Thoracic aorta (tissue), 2 donors: Measurements from ENCODE around the gene MYT1. TPM values are rescaled to one million over a fixed set of nuclear protein-coding genes. Genes with fewer than 3 reads are reported as not detected.
"Not testable (repeated sequence)": the region's sequence is repeated elsewhere in the genome, so short reads cannot be mapped to it uniquely, and the experiment has no call there.

Source experiments
- ATAC-seq: fragments of 150-250 bp; one replicate; pipeline ENCODE4 v1.8.0; 2017; ENCODE audit warnings: low read depth; ENCODE audit not compliant: insufficient number of reproducible peaks, low FRiP score
- DNase-seq: peaks from one replicate; pipeline ENCODE4 v3.0.0-alpha.2; 2020; ENCODE audit warnings: low spot score
- H3K27ac ChIP-seq, 2 donors: fragments of 200-600 bp; sonication (generic); 1 replicate in 1 of 2; 2 replicates in 1 of 2; pipeline ENCODE4 v1.5.1; 2016; ENCODE audit warnings: mild to moderate bottlenecking in 2 of 2, moderate library complexity in 2 of 2
- H3K27me3 ChIP-seq: fragments of 200-600 bp; sonication (generic); replicated peaks from 2 replicates; pipeline ENCODE4 v1.6.0; 2016; ENCODE audit warnings: mild to moderate bottlenecking; ENCODE audit not compliant: insufficient read depth
- H3K36me3 ChIP-seq: fragments of 200-600 bp; sonication (generic); one replicate; pipeline ENCODE4 v1.5.1; 2016
- H3K4me1 ChIP-seq, 2 donors: fragments of 200-600 bp; sonication (generic); 1 replicate in 1 of 2; 2 replicates in 1 of 2; pipeline versions ENCODE4 v1.5.1 to v1.6.0; 2016; ENCODE audit warnings: low read depth in 2 of 2, mild to moderate bottlenecking in 1 of 2; ENCODE audit not compliant: control insufficient read depth in 1 of 2
- H3K4me3 ChIP-seq: fragments of 200-600 bp; sonication (generic); 2 replicates; pipeline ENCODE4 v1.5.1; 2016; ENCODE audit warnings: mild to moderate bottlenecking
- H3K9me3 ChIP-seq: fragments of 200-600 bp; sonication (generic); 2 replicates; pipeline ENCODE4 v1.5.1; 2016
- total RNA-seq, 2 donors: library from RNA; depleted of rRNA; stranded (reverse); fragments of >200 nt; gene quantifications; one replicate each; pipeline versions ENCODE4 v1.1.0 to v1.2.3, GENCODE V29; 2016
- TF ChIP-seq, protein P1 (sequence below): fragments of 200-600 bp; sonication (generic); IDR thresholded peaks from one replicate; pipeline ENCODE4 v1.5.1; 2019; ENCODE audit warnings: antibody characterized with exemption

The MYT1 gene
- total RNA-seq, 2 donors from 2014 or later = not detected

GRCh38 chr20:64283646-64284045 is 119.4 kb downstream of the MYT1 start:
- no peaks in the 10 kb centered on the region for H3K27me3 ChIP-seq
- TF ChIP-seq, protein P1, sequence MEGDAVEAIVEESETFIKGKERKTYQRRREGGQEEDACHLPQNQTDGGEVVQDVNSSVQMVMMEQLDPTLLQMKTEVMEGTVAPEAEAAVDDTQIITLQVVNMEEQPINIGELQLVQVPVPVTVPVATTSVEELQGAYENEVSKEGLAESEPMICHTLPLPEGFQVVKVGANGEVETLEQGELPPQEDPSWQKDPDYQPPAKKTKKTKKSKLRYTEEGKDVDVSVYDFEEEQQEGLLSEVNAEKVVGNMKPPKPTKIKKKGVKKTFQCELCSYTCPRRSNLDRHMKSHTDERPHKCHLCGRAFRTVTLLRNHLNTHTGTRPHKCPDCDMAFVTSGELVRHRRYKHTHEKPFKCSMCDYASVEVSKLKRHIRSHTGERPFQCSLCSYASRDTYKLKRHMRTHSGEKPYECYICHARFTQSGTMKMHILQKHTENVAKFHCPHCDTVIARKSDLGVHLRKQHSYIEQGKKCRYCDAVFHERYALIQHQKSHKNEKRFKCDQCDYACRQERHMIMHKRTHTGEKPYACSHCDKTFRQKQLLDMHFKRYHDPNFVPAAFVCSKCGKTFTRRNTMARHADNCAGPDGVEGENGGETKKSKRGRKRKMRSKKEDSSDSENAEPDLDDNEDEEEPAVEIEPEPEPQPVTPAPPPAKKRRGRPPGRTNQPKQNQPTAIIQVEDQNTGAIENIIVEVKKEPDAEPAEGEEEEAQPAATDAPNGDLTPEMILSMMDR = no peak
- no peaks in the 10 kb centered on the region for H3K36me3 ChIP-seq
- DNase-seq (no peak), ATAC-seq (no peak)
- no peaks in the 10 kb centered on the region for H3K4me1 ChIP-seq
- no peaks in the 10 kb centered on the region for H3K9me3 ChIP-seq
- no peak overlapping the region for H3K27ac ChIP-seq
- no peak overlapping the region for H3K4me3 ChIP-seq

- H3K4me3 ChIP-seq, H3K27me3 ChIP-seq, H3K27ac ChIP-seq, ATAC-seq, H3K36me3 ChIP-seq, H3K9me3 ChIP-seq, H3K4me1 ChIP-seq: not testable (repeated sequence)
- DNase-seq = peak; percentile 11
- TF ChIP-seq, protein P1 = peak; percentile 57
Observed at GRCh38 chr20:64285579-64286446, 121.6 kb downstream of the MYT1 start.

- H3K36me3 ChIP-seq, H3K4me1 ChIP-seq, H3K27ac ChIP-seq, DNase-seq, H3K9me3 ChIP-seq, ATAC-seq, H3K4me3 ChIP-seq, H3K27me3 ChIP-seq: not testable (repeated sequence)
Observed at GRCh38 chr20:64286447-64287263, 122.4 kb downstream of the MYT1 start.

DNA sequence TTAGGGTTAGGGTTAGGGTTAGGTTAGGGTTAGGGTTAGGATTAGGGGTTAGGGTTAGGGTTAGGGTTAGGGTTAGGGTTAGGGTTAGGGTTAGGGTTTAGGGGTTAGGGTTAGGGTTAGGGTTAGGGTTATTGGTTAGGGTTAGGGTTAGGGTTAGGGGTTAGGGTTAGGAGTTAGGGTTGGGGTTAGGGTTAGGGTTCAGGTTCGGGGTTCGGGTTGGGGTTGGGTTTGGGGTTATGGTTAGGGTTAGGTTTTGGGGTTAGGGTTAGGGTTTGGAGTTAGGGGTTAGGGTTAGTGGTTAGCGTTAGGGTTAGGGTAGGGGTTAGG is 123.0 kb downstream of the MYT1 start:
- DNase-seq, ATAC-seq, H3K36me3 ChIP-seq, H3K27ac ChIP-seq, H3K4me3 ChIP-seq, H3K9me3 ChIP-seq, H3K27me3 ChIP-seq, H3K4me1 ChIP-seq: not testable (repeated sequence)

Other genes with a start within 250 kb of the MYT1 start
- 10 to 100 TPM; 27.3 to 40.5 TPM for gene UCKL1, start 208.0 kb upstream of the MYT1 start, total RNA-seq
- gene ZNF512B, start 194.5 kb upstream of the MYT1 start, total RNA-seq = 10 to 100 TPM; 10.2 to 13.8 TPM
- 1 to 10 TPM in 1 of 2 donors, under 1 TPM in 1; 0.78 to 3.0 TPM for gene SAMD10, start 184.8 kb upstream of the MYT1 start, total RNA-seq
- gene PRPF6, start 183.3 kb upstream of the MYT1 start, total RNA-seq = 10 to 100 TPM; 51.9 to 52.9 TPM
- gene C20orf204, start 128.3 kb upstream of the MYT1 start, total RNA-seq = 1 to 10 TPM in 1 of 2 donors, under 1 TPM in 1; 0.81 to 3.2 TPM
- gene SOX18, start 114.8 kb upstream of the MYT1 start, total RNA-seq = 10 to 100 TPM in 1 of 2 donors, 1 to 10 TPM in 1; 4.2 to 15.3 TPM
- gene TCEA2, start 101.3 kb upstream of the MYT1 start, total RNA-seq = 10 to 100 TPM; 30.1 to 48.6 TPM
- 10 to 100 TPM; 20.6 to 41.2 TPM for gene RGS19, start 84.9 kb upstream of the MYT1 start, total RNA-seq
- 1 to 10 TPM; 1.1 to 3.2 TPM for gene OPRL1, start 84.4 kb upstream of the MYT1 start, total RNA-seq
- not detected for gene LKAAEAR1, start 80.1 kb upstream of the MYT1 start, total RNA-seq
- not detected for gene NPBWR2, start 56.9 kb upstream of the MYT1 start, total RNA-seq
- gene PCMTD2, start 91.3 kb downstream of the MYT1 start, total RNA-seq = 100 to 1,000 TPM in 1 of 2 donors, 10 to 100 TPM in 1; 55.9 to 113 TPM